Smooth muscle cell (in vitro differentiated cells): Measurements from ENCODE around the gene FCRL3. TPM values are rescaled to one million over a fixed set of nuclear protein-coding genes. Genes with fewer than 3 reads are reported as not detected.

Experiments
- polyA plus RNA-seq: library from polyadenylated mRNA; unstranded; fragments of >200 nt; fragmentation: Nextera tagmentation; extraction: Ambion mirVana; gene quantifications from 2 replicates; pipeline ENCODE4 v1.2.1, GENCODE V29; 2016
- total RNA-seq: library from RNA; depleted of rRNA; stranded (reverse); fragments of >200 nt; gene quantifications from 2 replicates; pipeline ENCODE4 v1.2.3, GENCODE V29; 2014

Gene FCRL3
- total and polyA plus RNA-seq, 2 experiments from 2014 or later, result not detected

Other genes starting within 250 kb of the FCRL3 start
- gene FCRL5, start 148.3 kb downstream of the FCRL3 start, total RNA-seq, result not detected in 2 replicates
- not detected in 2 replicates for gene FCRL5, start 148.3 kb downstream of the FCRL3 start, polyA plus RNA-seq
- gene FCRL4, start 102.7 kb downstream of the FCRL3 start, total RNA-seq, result not detected in 2 replicates
- gene FCRL4, start 102.7 kb downstream of the FCRL3 start, polyA plus RNA-seq, result not detected in 2 replicates
- not detected in 2 replicates for gene FCRL2, start 76.4 kb upstream of the FCRL3 start, total RNA-seq
- gene FCRL2, start 76.4 kb upstream of the FCRL3 start, polyA plus RNA-seq, result not detected in 2 replicates
- not detected in 2 replicates for gene FCRL1, start 119.4 kb upstream of the FCRL3 start, total RNA-seq
- gene FCRL1, start 119.4 kb upstream of the FCRL3 start, polyA plus RNA-seq, result not detected in 2 replicates
- not detected in 2 replicates for gene CD5L, start 141.0 kb upstream of the FCRL3 start, total RNA-seq
- gene CD5L, start 141.0 kb upstream of the FCRL3 start, polyA plus RNA-seq, result not detected in 2 replicates